ENCODE data around the gene GNPNAT1. TPM values are rescaled to one million over a fixed set of nuclear protein-coding genes. Genes with fewer than 3 reads are reported as not detected.

GNPNAT1 gene
- total RNA-seq (2014; rRNA removed) (38.2 and 44.5 TPM in 2 replicates), Bru-seq, nascent RNA (percentile 96 among the genes with signal in this experiment), BruChase-seq, experiment 1, labeled RNA remaining after a 6-hour chase (percentile 98 among the genes with signal in this experiment), BruChase-seq, experiment 2, labeled RNA remaining after a 2-hour chase (percentile 96 among the genes with signal in this experiment)
- long read RNA-seq, transcript GNPNAT1-201 (6 exons, 3,860 nt), result major isoform, 150 of 276 reads
- long read RNA-seq, transcript GNPNAT1-205 (7 exons, 785 nt), result minor isoform, 5 of 276 reads
- long read RNA-seq, partial matches to known transcripts, result 3 of 276 reads
- long read RNA-seq, other reads (novel, unspliced or antisense), result 118 of 276 reads

- CTCF ChIA-PET, result interaction anchor here (0.5 to 0.6 kb wide), 3 partner anchors 87 to 600 kb away, joined by 3 to 4 read pairs (median 3); no protein-coding TSS in a partner anchor
Measured at GRCh38 chr14:52791223-52792096, at the start of gene GNPNAT1. Gene GNPNAT1, minus strand, starts transcription at chr14:52791607. Its CDS starts 6,957 bp downstream, at chr14:52784650.

DNA sequence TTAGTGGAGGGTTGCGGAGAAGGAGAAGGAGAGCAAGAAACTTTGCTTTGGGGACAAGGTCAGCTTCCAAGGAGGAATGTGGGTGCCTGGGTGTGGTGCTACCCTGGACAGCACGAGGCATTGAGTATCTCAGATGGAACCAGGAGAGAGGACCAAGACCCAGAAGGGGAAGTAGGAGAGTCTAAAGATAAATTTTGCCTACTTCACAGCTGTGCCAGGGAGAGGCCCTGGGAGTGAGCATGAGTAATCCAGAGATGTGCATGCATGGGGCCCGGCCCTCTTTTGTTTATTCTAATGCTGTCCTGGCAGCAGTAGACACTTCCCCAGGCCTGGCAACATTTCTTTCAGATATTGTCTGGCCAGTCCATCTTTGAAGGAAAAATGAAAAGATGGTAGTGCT is 49.5 kb upstream of the GNPNAT1 start:
- no peaks in the 10 kb centered on the region for H4K20me1 ChIP-seq (ENCODE audit: low read length)
- no peaks in the 10 kb centered on the region for H3F3A ChIP-seq (ENCODE audit: low read length, unreplicated experiment)
- H3K9me2 ChIP-seq (replicated peaks; ENCODE audit: low read length), result no peaks in the 10 kb centered on the region
- no peak overlapping the region for H3K4me2 ChIP-seq (ENCODE audit: low read length)
- H3K79me2 ChIP-seq (ENCODE audit: low read length), result no peaks in the 10 kb centered on the region
- peaks cover 15% of the 10 kb centered on the region for H3K4me1 ChIP-seq (ENCODE audit: insufficient read depth, low read length)
- ATAC-seq, result peak; percentile 100
- H3K4me3 ChIP-seq (ENCODE audit: low read length), result no peak overlapping the region
- H3K36me3 ChIP-seq (ENCODE audit: low read depth, low read length), result no peaks in the 10 kb centered on the region
- no peaks in the 10 kb centered on the region for H3K9me3 ChIP-seq (ENCODE audit: low read length)
- no peak overlapping the region for H3K9ac ChIP-seq (ENCODE audit: low read length)
- DNase-seq, result peak; percentile 72
- H3K27ac ChIP-seq (ENCODE audit: low read length), result peak overlapping the region; percentile 28; the same call in 1 of the 2 replicates
- intact Hi-C loops (cut with micrococcal nuclease), result no loop called here
- peak overlapping the region; percentile 32 for H2AFZ ChIP-seq (ENCODE audit: low read length)
- POLR2A ChIA-PET (ENCODE audit: unreplicated experiment), result interaction anchor here (0.5 kb wide), 1 partner anchor 34 kb away, joined by 4 read pairs; no protein-coding TSS in a partner anchor
- TF ChIP-seq, protein P1, sequence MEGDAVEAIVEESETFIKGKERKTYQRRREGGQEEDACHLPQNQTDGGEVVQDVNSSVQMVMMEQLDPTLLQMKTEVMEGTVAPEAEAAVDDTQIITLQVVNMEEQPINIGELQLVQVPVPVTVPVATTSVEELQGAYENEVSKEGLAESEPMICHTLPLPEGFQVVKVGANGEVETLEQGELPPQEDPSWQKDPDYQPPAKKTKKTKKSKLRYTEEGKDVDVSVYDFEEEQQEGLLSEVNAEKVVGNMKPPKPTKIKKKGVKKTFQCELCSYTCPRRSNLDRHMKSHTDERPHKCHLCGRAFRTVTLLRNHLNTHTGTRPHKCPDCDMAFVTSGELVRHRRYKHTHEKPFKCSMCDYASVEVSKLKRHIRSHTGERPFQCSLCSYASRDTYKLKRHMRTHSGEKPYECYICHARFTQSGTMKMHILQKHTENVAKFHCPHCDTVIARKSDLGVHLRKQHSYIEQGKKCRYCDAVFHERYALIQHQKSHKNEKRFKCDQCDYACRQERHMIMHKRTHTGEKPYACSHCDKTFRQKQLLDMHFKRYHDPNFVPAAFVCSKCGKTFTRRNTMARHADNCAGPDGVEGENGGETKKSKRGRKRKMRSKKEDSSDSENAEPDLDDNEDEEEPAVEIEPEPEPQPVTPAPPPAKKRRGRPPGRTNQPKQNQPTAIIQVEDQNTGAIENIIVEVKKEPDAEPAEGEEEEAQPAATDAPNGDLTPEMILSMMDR (conservative IDR thresholded peaks at IDR 0.05; ENCODE audit: low read depth, low read length), result no peak
- TF ChIP-seq EZH2phosphoT487 (IDR thresholded peaks at IDR 0.05; ENCODE audit: borderline replicate concordance, low read length), result no peak
- TF ChIP-seq EZH2 (IDR thresholded peaks at IDR 0.05; ENCODE audit: low read length, unreplicated experiment), result no peak
- H3K27me3 ChIP-seq (ENCODE audit: low read length), result no peaks in the 10 kb centered on the region
- no TSS peak for BruUV-seq (replicated peaks)
- CTCF ChIA-PET, result no interaction called here

More at GRCh38 chr14:52791223-52792096, at the start of gene GNPNAT1:
- H3F3A ChIP-seq (ENCODE audit: low read length, unreplicated experiment), result no peaks in the 10 kb centered on the region
- DNase-seq, result peak; percentile 97
- POLR2A ChIA-PET (ENCODE audit: unreplicated experiment), result interaction anchor here (0.5 to 0.8 kb wide), 7 partner anchors 10 to 1774 kb away, joined by 3 to 9 read pairs (median 4); no protein-coding TSS in a partner anchor
- peak; percentile 90 for ATAC-seq
- no peaks in the 10 kb centered on the region for H3K9me2 ChIP-seq (replicated peaks; ENCODE audit: low read length)
- H3K79me2 ChIP-seq (ENCODE audit: low read length), result peaks cover 47% of the 10 kb centered on the region
- peak within 1 kb of the TSS; percentile 90 for H3K4me2 ChIP-seq (ENCODE audit: low read length)
- no peaks in the 10 kb centered on the region for H3K9me3 ChIP-seq (ENCODE audit: low read length)
- no TSS peak for BruUV-seq (replicated peaks)
- no peaks in the 10 kb centered on the region for H3K27me3 ChIP-seq (ENCODE audit: low read length)
- peaks cover 38% of the 10 kb centered on the region for H4K20me1 ChIP-seq (ENCODE audit: low read length)
- H2AFZ ChIP-seq (ENCODE audit: low read length), result peak within 1 kb of the TSS; percentile 82
- H3K36me3 ChIP-seq (ENCODE audit: low read depth, low read length), result no peaks in the 10 kb centered on the region; the same call in 1 of the 2 replicates
- peak within 1 kb of the TSS; percentile 78 for H3K4me3 ChIP-seq (ENCODE audit: low read length)
- TF ChIP-seq, protein P1 (conservative IDR thresholded peaks at IDR 0.05; ENCODE audit: low read depth, low read length), result no peak
- TF ChIP-seq EZH2 (IDR thresholded peaks at IDR 0.05; ENCODE audit: low read length, unreplicated experiment), result no peak
- TF ChIP-seq EZH2phosphoT487 (IDR thresholded peaks at IDR 0.05; ENCODE audit: borderline replicate concordance, low read length), result no peak
- peak within 1 kb of the TSS; percentile 92 for H3K9ac ChIP-seq (ENCODE audit: low read length)
- intact Hi-C loops (cut with micrococcal nuclease), result loop anchor here (2.0 kb wide), 3 partner anchors 61 to 239 kb away; partner anchors contain the start of genes GPR137C, STYX and TXNDC16
- H3K4me1 ChIP-seq (ENCODE audit: insufficient read depth, low read length), result peaks cover 25% of the 10 kb centered on the region
- H3K27ac ChIP-seq (ENCODE audit: low read length), result peak within 1 kb of the TSS; percentile 86

Measured in PC-3 (cell line).